ENCODE results near the gene NIN. TPM values are rescaled to one million over a fixed set of nuclear protein-coding genes. Genes with fewer than 3 reads are reported as not detected.

Gene NIN
- total RNA-seq, 4 donors from 2014 or later: 9.4 to 66.3 (median 26.5) TPM

GRCh38 chr14:50856660-50857059 is 25.7 kb upstream of the NIN start:
- Histone ChIP-seq H3K27me3 (no peaks in the 10 kb centered on the region), H3K36me3 (no peaks in the 10 kb centered on the region), H3K4me3 (no peak overlapping the region), H3K9me3 (no peaks in the 10 kb centered on the region), H3K27ac (no peak overlapping the region), H3K4me1 (peaks cover 0 to 10% (median 9%) of the 10 kb centered on the region in 4 donors)
- no peak for TF ChIP-seq POLR2AphosphoS5 (IDR thresholded peaks at IDR 0.05)
- 84 to 90% methylated on average over 2 to 5 of the region's 5 CpGs for WGBS, 2 donors (ENCODE audit: low coverage in 1 of 2)
- in situ Hi-C loops (cut with MboI; ENCODE audit: low pct_ligation_motif_present in 1 of 4, low pct_unique_long_range_greater_than_20kb in 1 of 4, low sequenced_read_pairs in 3 of 4) (loop anchor here in 1 of 4 donors (10.0 kb wide), 1 partner anchor 72 kb away; no protein-coding TSS in a partner anchor), intact Hi-C loops (cut with DNase I; ENCODE audit: low total_unique reads) (no loop called here)
- no peak for DNase-seq

- no peak overlapping the region for H3K27ac ChIP-seq
- H3K4me3 ChIP-seq: no peak overlapping the region
- H3K9me3 ChIP-seq: no peaks in the 10 kb centered on the region
- no peak for TF ChIP-seq EP300 (IDR thresholded peaks at IDR 0.05; ENCODE audit: low read depth)
- TF ChIP-seq POLR2AphosphoS5 (IDR thresholded peaks at IDR 0.05): no peak
- TF ChIP-seq, protein P1, sequence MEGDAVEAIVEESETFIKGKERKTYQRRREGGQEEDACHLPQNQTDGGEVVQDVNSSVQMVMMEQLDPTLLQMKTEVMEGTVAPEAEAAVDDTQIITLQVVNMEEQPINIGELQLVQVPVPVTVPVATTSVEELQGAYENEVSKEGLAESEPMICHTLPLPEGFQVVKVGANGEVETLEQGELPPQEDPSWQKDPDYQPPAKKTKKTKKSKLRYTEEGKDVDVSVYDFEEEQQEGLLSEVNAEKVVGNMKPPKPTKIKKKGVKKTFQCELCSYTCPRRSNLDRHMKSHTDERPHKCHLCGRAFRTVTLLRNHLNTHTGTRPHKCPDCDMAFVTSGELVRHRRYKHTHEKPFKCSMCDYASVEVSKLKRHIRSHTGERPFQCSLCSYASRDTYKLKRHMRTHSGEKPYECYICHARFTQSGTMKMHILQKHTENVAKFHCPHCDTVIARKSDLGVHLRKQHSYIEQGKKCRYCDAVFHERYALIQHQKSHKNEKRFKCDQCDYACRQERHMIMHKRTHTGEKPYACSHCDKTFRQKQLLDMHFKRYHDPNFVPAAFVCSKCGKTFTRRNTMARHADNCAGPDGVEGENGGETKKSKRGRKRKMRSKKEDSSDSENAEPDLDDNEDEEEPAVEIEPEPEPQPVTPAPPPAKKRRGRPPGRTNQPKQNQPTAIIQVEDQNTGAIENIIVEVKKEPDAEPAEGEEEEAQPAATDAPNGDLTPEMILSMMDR (IDR thresholded peaks at IDR 0.05): no peak
- no peak for TF ChIP-seq POLR2A (IDR thresholded peaks at IDR 0.05)
- H3K36me3 ChIP-seq: no peaks in the 10 kb centered on the region
- DNase-seq: no peak
- WGBS, 2 donors (ENCODE audit: low coverage in 1 of 2): 53 to 88% methylated on average over 1 of the region's 1 CpG
- in situ Hi-C loops (cut with MboI; ENCODE audit: low pct_ligation_motif_present in 1 of 4, low pct_unique_long_range_greater_than_20kb in 1 of 4, low sequenced_read_pairs in 3 of 4) (loop anchor here in 1 of 4 donors (10.0 kb wide), 1 partner anchor 71 kb away; no protein-coding TSS in a partner anchor), intact Hi-C loops (cut with DNase I; ENCODE audit: low total_unique reads) (no loop called here)
- no peaks in the 10 kb centered on the region for H3K27me3 ChIP-seq
- H3K4me1 ChIP-seq: peaks cover 0 to 10% (median 8%) of the 10 kb centered on the region in 4 donors
Measured at GRCh38 chr14:50855558-50855957, 24.6 kb upstream of the NIN start.

DNA sequence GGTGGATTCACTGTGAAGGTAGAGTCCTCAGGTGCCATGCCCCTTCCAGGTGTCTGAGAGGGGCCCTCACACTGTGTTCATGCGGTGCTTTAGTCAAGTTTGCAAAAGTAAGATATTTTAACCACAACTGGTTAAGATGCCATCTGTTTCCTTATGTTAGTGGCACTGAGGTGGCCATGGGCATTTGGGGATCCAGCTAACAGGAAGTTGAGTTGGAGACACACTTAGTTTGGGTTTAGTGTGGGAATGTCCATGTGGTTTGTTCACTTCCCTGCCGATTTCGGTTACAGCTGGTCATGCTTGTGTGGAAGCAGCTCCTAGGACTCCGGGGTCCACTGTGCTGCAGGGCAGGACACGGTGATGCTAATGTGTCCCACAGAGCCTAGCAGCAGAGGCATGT is 23.6 kb upstream of the NIN start:
- in situ Hi-C loops (cut with MboI; ENCODE audit: low pct_ligation_motif_present in 1 of 4, low pct_unique_long_range_greater_than_20kb in 1 of 4, low sequenced_read_pairs in 3 of 4): loop anchor here in 1 of 4 donors (10.0 kb wide), 1 partner anchor 70 kb away; no protein-coding TSS in a partner anchor
- Histone ChIP-seq H3K4me3 (no peak overlapping the region), H3K4me1 (peaks cover 0 to 4% (median 3%) of the 10 kb centered on the region in 4 donors), H3K27me3 (no peaks in the 10 kb centered on the region), H3K27ac (no peak overlapping the region), H3K9me3 (no peaks in the 10 kb centered on the region), H3K36me3 (no peaks in the 10 kb centered on the region)
- WGBS, 2 donors (ENCODE audit: low coverage in 1 of 2): 87% methylated on average over 5 of the region's 5 CpGs; no CpG with 5 or more reads in 1 of the 2 donors
- intact Hi-C loops (cut with DNase I; ENCODE audit: low total_unique reads): no loop called here
- DNase-seq: no peak
- no peak for TF ChIP-seq EP300 (IDR thresholded peaks at IDR 0.05; ENCODE audit: low read depth)
- TF ChIP-seq POLR2AphosphoS5 (IDR thresholded peaks at IDR 0.05): no peak

DNA sequence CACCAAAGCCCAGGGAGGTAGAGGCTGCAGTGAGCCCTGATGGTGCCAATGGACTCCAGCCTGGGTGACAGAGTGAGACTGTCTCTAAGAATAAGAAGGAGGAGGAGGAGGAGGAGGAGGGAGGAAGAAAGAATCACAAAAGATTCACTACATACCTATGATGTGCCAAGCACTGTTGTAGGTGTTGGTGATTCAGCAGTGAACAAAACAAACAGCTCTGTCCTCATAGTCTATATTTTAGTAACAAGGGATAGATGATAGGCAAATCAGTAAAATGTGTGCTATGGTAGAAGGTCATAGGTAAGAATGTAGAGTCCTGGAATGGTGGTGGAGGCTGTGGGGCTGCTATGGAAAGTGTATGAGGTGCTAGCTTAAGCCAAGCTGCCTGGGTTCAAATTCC is 22.9 kb upstream of the NIN start:
- intact Hi-C loops (cut with DNase I; ENCODE audit: low total_unique reads): no loop called here
- no peaks in the 10 kb centered on the region for H3K4me1 ChIP-seq
- no peaks in the 10 kb centered on the region for H3K36me3 ChIP-seq
- DNase-seq: no peak
- no peak for TF ChIP-seq POLR2A (IDR thresholded peaks at IDR 0.05)
- no peak for TF ChIP-seq POLR2AphosphoS5 (IDR thresholded peaks at IDR 0.05)
- TF ChIP-seq, protein P1 (IDR thresholded peaks at IDR 0.05): no peak
- no peak for TF ChIP-seq EP300 (IDR thresholded peaks at IDR 0.05; ENCODE audit: low read depth)
- no peak overlapping the region for H3K27ac ChIP-seq
- H3K4me3 ChIP-seq: no peak overlapping the region
- in situ Hi-C loops (cut with MboI; ENCODE audit: low pct_ligation_motif_present in 1 of 4, low pct_unique_long_range_greater_than_20kb in 1 of 4, low sequenced_read_pairs in 3 of 4): loop anchor here in 1 of 4 donors (10.0 kb wide), 1 partner anchor 69 kb away; no protein-coding TSS in a partner anchor
- no peaks in the 10 kb centered on the region for H3K9me3 ChIP-seq
- no peaks in the 10 kb centered on the region for H3K27me3 ChIP-seq

- no peak for DNase-seq
- H3K9me3 ChIP-seq: no peaks in the 10 kb centered on the region
- no peaks in the 10 kb centered on the region for H3K4me1 ChIP-seq
- H3K36me3 ChIP-seq: no peaks in the 10 kb centered on the region
- no peak overlapping the region for H3K4me3 ChIP-seq
- 87% methylated on average over 8 of the region's 8 CpGs; no CpG with 5 or more reads in 1 of the 2 donors for WGBS, 2 donors (ENCODE audit: low coverage in 1 of 2)
- H3K27me3 ChIP-seq: no peaks in the 10 kb centered on the region
- intact Hi-C loops (cut with DNase I; ENCODE audit: low total_unique reads) (no loop called here), in situ Hi-C loops (cut with MboI; ENCODE audit: low pct_ligation_motif_present in 1 of 4, low pct_unique_long_range_greater_than_20kb in 1 of 4, low sequenced_read_pairs in 3 of 4) (no loop called here)
- no peak overlapping the region for H3K27ac ChIP-seq
- TF ChIP-seq POLR2AphosphoS5 (IDR thresholded peaks at IDR 0.05): no peak
- TF ChIP-seq, protein P1 (IDR thresholded peaks at IDR 0.05): no peak
- TF ChIP-seq EP300 (IDR thresholded peaks at IDR 0.05; ENCODE audit: low read depth): no peak
- TF ChIP-seq POLR2A (IDR thresholded peaks at IDR 0.05): no peak
Measured at GRCh38 chr14:50846226-50846880, 15.4 kb upstream of the NIN start.

All from transverse colon (tissue), 4 donors.